Mononuclear cell (primary cell): ENCODE measurements around the gene MTMR3. TPM values are rescaled to one million over a fixed set of nuclear protein-coding genes. Genes with fewer than 3 reads are reported as not detected.

Experiments used
- H3K27me3 ChIP-seq: 2 replicates; pipeline ENCODE4 v1.6.0; 2011; ENCODE audit warnings: low read length, control low read depth; ENCODE audit not compliant: insufficient read depth
- H3K4me1 ChIP-seq: 2 replicates; pipeline ENCODE4 v1.5.1; 2011; ENCODE audit warnings: mild to moderate bottlenecking, low read length, control low read depth; ENCODE audit not compliant: insufficient read depth
- H3K4me3 ChIP-seq: 2 replicates; pipeline ENCODE4 v1.5.1; 2011; ENCODE audit warnings: mild to moderate bottlenecking, low read length, moderate library complexity
- H3K9me3 ChIP-seq: 2 replicates; pipeline ENCODE4 v1.5.1; 2011; ENCODE audit warnings: low read depth, mild to moderate bottlenecking, control low read depth, low read length
- total RNA-seq: library from RNA; depleted of rRNA; stranded (reverse); fragments of >200 nt; gene quantifications from one replicate; pipeline ENCODE4 v1.2.3, GENCODE V29; 2012

MTMR3 gene
- total RNA-seq, 1 donor, result 79.0 TPM

DNA sequence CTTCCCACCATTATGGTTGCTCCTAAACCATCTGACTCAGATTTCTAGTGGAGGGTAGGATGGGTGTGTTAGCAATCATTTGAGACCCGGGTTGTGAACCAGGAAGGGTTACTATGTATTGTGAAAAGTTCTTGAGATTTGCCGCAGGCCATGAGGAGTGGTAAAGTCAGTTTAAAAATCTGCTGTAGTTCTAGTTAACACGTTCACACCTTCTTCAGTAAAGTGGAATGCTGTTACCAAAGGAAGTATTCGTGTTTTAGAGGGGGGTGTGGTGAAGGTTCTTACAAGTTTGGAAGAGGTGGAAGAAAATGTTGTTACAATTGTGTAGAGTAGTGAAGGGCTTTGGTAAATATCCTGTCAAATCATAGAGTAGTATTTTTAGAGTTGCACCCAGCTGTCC is 2.6 kb downstream of the MTMR3 start:
- H3K4me1 ChIP-seq, result peaks cover 53% of the 10 kb centered on the region

DNA sequence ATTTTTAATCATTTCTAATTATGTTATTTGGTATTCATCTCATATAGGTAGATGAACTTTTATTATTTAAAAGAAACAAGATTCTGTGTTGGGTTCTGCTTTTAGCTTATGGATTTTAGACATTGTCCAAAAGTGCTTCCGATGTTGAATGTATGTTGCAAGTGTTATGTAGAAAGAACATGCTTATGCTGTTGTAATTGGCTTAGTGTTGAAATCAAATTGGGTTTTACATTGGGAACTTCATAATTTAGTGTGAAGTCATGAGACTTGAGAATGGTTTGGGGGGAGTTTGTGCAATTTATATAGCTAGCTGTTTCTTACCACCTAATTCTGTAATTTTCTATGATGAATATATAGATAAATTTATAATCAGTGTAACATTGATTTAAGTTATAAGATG is 3.6 kb downstream of the MTMR3 start:
- Histone ChIP-seq H3K9me3 (no peaks in the 10 kb centered on the region), H3K4me1 (peaks cover 59% of the 10 kb centered on the region), H3K4me3 (no peak overlapping the region), H3K27me3 (no peaks in the 10 kb centered on the region)

More for the DNA sequence above, 2.6 kb downstream of the MTMR3 start:
- no peaks in the 10 kb centered on the region for H3K27me3 ChIP-seq
- H3K4me3 ChIP-seq, result peak overlapping the region; percentile 10
- H3K9me3 ChIP-seq, result no peaks in the 10 kb centered on the region

DNA sequence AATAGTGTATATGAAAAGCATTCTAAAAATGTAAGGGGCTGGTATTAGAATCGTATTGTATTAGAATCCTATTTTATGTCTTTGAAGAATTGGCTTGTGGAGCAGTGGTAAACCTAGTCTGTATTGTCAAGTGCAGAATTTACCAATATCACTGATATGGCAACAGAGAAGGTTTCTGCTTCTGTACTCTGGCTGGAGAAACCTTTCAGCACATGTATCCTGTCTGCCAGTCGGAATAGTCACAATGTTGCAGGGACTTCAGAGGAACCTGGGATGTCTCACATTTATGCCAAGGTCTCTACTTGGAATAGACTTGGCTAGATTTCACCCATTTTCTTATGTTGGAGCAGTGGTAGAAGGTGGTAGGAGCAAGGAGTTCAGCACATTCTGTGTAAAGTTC is 4.4 kb downstream of the MTMR3 start:
- H3K4me3 ChIP-seq, result no peak overlapping the region
- H3K4me1 ChIP-seq, result peaks cover 63% of the 10 kb centered on the region
- no peaks in the 10 kb centered on the region for H3K27me3 ChIP-seq

DNA sequence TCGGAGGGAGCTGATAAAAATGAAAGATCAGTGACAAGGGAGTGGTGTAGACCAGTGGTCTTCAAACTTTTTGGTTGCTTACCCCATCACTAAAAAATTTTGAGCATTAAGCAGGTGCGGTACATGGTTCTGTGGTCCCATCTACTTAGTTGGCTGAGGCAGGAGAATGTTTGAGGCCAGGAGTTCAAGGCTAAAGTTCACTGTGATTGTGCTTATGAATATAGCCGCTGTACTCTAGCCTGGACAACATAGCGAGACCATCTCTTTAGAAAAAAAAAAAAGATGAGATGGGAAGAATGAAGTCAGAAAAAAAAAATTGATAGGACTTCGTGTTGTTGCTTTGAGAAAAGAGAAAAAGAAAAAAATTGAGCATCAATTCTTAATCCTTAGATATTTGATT is 7.8 kb downstream of the MTMR3 start:
- no peaks in the 10 kb centered on the region for H3K9me3 ChIP-seq
- H3K27me3 ChIP-seq, result no peaks in the 10 kb centered on the region
- no peak overlapping the region for H3K4me3 ChIP-seq
- peaks cover 47% of the 10 kb centered on the region for H3K4me1 ChIP-seq

More for the DNA sequence above, 4.4 kb downstream of the MTMR3 start:
- H3K9me3 ChIP-seq, result no peaks in the 10 kb centered on the region

DNA sequence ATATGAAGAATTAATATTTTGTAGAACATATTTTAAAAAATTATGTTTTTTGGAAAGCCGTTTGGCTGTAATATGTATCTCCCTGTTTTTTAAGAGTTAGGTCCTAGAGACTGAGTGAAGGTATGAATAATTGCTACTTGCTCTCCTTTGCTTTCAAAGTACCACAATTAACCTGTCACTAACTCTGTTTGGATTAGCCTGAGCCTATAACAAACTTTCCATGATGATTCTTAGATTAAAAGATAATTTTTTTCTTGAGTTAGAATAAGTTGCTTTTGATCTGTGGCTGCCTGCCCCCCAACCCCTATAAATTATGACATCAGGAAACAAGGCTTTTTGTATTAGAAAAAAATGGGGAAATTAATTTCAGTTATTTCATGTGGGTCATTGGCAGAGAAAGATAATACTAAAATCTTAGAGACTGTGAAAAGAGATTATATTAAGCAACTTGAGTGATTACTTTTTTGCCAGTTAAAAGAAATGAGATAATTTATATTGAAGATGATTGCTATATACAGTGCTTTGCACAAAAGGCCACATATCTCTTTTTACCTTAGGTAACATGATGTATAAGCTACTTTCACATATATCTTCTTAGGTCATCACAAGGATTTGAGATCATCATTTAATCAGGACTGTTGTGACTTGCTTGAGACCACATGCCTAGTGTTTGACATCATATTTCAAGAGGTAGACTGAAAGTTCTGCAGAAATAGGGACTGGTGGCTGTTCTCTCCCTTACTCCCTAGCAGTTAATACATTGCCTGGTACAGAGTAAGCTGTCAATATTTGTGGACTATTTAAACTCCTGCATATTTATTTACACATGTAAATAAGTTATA is 9.6 kb downstream of the MTMR3 start:
- H3K9me3 ChIP-seq, result no peaks in the 10 kb centered on the region
- peaks cover 33% of the 10 kb centered on the region for H3K4me1 ChIP-seq
- H3K27me3 ChIP-seq, result no peaks in the 10 kb centered on the region
- H3K4me3 ChIP-seq, result no peak overlapping the region

DNA sequence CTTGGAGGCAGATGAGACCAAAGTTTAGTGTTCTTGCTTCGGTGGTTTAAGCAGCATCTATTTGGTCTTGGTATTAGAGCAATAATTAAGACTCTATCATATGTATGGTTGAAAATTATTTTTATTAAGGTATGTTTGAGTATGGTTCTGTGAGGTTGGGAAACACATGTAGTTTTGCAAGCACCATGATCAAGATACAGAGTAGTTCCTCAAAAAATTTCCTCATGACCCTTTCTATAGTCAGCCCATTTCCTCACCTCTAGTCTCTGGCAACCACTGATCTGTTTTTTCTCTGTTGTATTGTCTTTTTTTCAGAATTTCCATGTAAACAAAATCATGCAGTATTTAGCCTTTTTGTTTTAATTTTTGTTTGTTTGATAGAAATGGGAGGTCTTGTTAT is 18.4 kb downstream of the MTMR3 start:
- H3K27me3 ChIP-seq, result no peaks in the 10 kb centered on the region
- no peaks in the 10 kb centered on the region for H3K9me3 ChIP-seq
- no peak overlapping the region for H3K4me3 ChIP-seq
- peaks cover 47% of the 10 kb centered on the region for H3K4me1 ChIP-seq

DNA sequence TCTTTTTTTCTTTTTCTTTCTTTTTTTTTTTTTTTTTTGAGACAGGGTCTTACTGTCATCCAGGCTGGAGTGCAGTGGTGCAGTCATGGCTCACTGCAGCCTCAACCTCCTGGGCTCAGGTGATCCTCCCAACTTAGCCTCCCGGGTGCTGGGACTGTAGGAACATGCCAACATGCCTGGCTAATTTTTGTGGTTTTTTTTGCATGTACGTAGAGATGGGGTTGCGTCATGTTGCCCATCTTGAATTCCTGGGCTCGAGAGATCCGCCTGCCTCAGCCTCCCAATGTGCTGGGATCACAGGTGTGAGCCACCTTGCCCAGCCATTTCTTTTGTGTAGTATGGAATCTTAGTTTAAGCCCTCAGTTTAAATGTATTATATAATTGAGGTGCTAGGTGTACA is 20.4 kb downstream of the MTMR3 start:
- H3K4me1 ChIP-seq, result peaks cover 65% of the 10 kb centered on the region
- H3K9me3 ChIP-seq, result no peaks in the 10 kb centered on the region
- H3K4me3 ChIP-seq, result no peak overlapping the region
- H3K27me3 ChIP-seq, result no peaks in the 10 kb centered on the region

GRCh38 chr22:29904020-29904419 is 21.0 kb downstream of the MTMR3 start:
- Histone ChIP-seq H3K4me3 (no peak overlapping the region), H3K4me1 (peaks cover 66% of the 10 kb centered on the region), H3K27me3 (no peaks in the 10 kb centered on the region), H3K9me3 (no peaks in the 10 kb centered on the region)

DNA sequence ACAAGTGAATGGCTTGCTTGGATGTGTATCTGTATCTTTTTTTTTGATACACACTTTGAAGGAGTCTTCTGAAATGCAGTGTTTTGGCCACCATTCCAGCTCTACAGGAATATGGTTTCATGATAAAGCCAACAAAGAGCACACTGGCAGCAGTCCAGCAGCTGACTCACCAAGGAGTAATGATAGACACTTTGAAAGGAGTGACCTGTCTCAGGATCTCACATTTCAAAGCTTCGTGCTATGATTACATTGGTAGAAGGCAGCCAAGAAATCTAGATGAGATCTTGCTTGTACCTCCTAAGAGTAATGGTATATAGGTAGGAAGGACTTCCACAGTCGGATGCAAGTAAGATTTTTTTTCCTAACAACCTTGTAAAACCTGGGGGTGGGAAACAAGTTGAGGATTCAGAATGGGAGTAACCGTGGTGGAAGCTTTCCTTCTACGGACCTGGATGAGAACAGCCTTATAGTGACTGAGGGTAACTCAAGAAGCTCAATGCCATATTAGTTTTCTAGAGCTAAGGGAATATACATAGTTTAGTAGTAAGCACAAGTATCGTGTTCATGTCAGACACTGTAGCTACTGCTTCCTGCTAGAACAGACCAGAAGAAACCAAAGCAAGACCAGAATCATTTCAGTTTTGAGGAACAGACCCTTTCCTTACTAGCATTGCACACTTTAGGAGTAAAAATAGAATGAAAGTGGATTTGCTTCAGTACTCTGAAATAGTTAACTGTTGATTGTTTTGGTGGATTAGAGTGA is 25.0 kb downstream of the MTMR3 start:
- Histone ChIP-seq H3K4me1 (peaks cover 53% of the 10 kb centered on the region), H3K9me3 (no peaks in the 10 kb centered on the region)

DNA sequence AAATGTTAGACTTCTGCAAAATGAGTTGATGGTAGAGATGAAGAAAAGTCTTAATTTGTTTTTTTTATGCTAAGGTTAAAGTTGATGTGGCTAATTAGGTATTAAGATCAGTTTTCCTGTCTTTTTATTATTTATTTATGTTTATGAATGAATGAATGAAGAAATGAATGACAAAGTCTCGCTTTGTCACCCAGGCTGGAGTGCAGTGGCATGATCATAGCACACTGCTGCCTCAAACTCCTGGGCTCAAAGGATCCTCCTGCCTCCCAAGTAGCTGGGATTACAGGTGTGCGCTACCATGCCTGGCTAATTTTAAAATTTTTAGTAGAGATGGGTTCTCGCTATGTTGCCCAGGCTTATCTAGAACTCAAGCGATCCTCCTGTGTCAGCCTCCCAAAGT is 29.2 kb downstream of the MTMR3 start:
- no peaks in the 10 kb centered on the region for H3K9me3 ChIP-seq
- no peaks in the 10 kb centered on the region for H3K27me3 ChIP-seq
- H3K4me3 ChIP-seq, result no peak overlapping the region
- H3K4me1 ChIP-seq, result peaks cover 37% of the 10 kb centered on the region

More for the DNA sequence above, 25.0 kb downstream of the MTMR3 start:
- H3K4me3 ChIP-seq, result no peak overlapping the region
- H3K27me3 ChIP-seq, result no peaks in the 10 kb centered on the region

- Histone ChIP-seq H3K4me3 (no peak overlapping the region), H3K4me1 (peaks cover 31% of the 10 kb centered on the region), H3K9me3 (no peaks in the 10 kb centered on the region), H3K27me3 (no peaks in the 10 kb centered on the region)
These were observed 29.8 kb downstream of the MTMR3 start for GRCh38 chr22:29912605-29913398.

GRCh38 chr22:29914165-29914564 is 31.2 kb downstream of the MTMR3 start:
- peaks cover 20% of the 10 kb centered on the region for H3K4me1 ChIP-seq
- H3K4me3 ChIP-seq, result no peak overlapping the region
- H3K27me3 ChIP-seq, result no peaks in the 10 kb centered on the region
- H3K9me3 ChIP-seq, result no peaks in the 10 kb centered on the region

GRCh38 chr22:29914991-29915533 is 32.1 kb downstream of the MTMR3 start:
- Histone ChIP-seq H3K4me1 (peaks cover 23% of the 10 kb centered on the region), H3K27me3 (no peaks in the 10 kb centered on the region), H3K4me3 (no peak overlapping the region), H3K9me3 (no peaks in the 10 kb centered on the region)

GRCh38 chr22:29916007-29916544 is 33.1 kb downstream of the MTMR3 start:
- H3K9me3 ChIP-seq, result no peaks in the 10 kb centered on the region
- no peaks in the 10 kb centered on the region for H3K27me3 ChIP-seq
- H3K4me3 ChIP-seq, result no peak overlapping the region
- H3K4me1 ChIP-seq, result peaks cover 23% of the 10 kb centered on the region
